ENCODE data around the gene ZNF816.
"Not testable (repeated sequence)": the region's sequence is repeated elsewhere in the genome, so short reads cannot be mapped to it uniquely, and the experiment has no call there.

ZNF816 gene

GRCh38 chr19:52997975-52998374 lies 35.3 kb upstream of the ZNF816 start:
- no peak for DNase-seq (ENCODE audit: low read depth, low spot score)
- Histone ChIP-seq H3K27ac (no peak overlapping the region), H3K9me3 (ENCODE audit: low read depth, low read length) (no peaks in the 10 kb centered on the region), H3K9ac (ENCODE audit: insufficient read length) (no peak overlapping the region), H3K36me3 (ENCODE audit: insufficient read depth, low read length) (no peaks in the 10 kb centered on the region), H3K4me3 (no peak overlapping the region)
- no peak for TF ChIP-seq EZH2 (IDR thresholded peaks at IDR 0.05)

- DNase-seq (ENCODE audit: low read depth, low spot score): no peak
- Histone ChIP-seq H3K36me3 (ENCODE audit: insufficient read depth, low read length) (no peaks in the 10 kb centered on the region), H3K9me3 (ENCODE audit: low read depth, low read length) (no peaks in the 10 kb centered on the region), H3K4me3 (no peak overlapping the region), H3K27ac (no peak overlapping the region), H3K9ac (ENCODE audit: insufficient read length) (no peak overlapping the region)
- TF ChIP-seq FOXP2 (optimal IDR thresholded peaks at IDR 0.05; ENCODE audit: control extremely low read depth, extremely low read length, insufficient read depth): no peak
- TF ChIP-seq EZH2 (IDR thresholded peaks at IDR 0.05): no peak
- no peak for TF ChIP-seq POLR2AphosphoS5 (IDR thresholded peaks at IDR 0.05; ENCODE audit: borderline replicate concordance, low read depth, low read length)
Measured at GRCh38 chr19:52995711-52996110, 33.0 kb upstream of the ZNF816 start.

DNA sequence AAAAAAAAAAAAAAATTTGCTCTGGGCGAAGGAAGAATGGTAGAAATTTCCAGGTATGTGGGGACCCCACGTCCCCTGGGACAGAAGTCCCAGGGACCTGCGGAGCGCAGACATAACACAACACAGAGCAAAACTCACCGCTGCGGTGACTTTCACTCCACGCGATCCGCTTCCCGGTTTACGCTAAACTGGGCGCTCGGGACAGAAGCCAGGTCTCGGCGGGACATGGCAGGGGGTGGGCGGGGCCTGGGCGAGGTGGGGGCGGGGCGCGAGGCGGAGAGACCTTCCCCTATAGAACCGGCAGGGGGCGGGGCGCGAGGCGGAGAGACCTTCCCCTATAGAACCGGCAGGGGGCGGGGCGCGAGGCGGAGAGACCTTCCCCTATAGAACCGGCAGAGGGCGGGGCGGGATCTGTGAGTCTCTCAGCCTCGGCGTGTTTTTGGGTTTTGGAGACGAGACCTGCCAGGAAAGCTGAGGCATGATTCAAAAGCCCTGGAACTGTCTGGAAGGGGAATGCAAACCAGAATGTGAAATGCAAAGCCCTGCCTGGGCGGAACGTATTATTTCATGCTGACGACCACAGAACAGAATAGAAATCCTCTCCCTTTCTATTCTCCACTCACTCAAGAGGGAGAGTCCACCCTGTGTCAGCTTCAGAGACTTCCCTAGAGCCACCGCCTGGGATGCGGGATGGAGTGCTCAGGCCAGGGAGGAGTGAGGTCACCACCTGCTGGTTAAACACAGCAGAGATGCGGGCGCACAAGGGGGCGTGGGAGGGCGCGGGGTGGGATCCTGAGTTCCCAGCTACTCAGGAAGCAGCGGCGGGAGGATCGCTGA lies 30.9 kb upstream of the ZNF816 start:
- DNase-seq (ENCODE audit: low read depth, low spot score): no peak
- no peak overlapping the region for H3K27ac ChIP-seq
- H3K9me3 ChIP-seq (ENCODE audit: low read depth, low read length): no peaks in the 10 kb centered on the region
- H3K9ac ChIP-seq (ENCODE audit: insufficient read length): no peak overlapping the region
- TF ChIP-seq EZH2 (IDR thresholded peaks at IDR 0.05) (no peak), POLR2AphosphoS5 (IDR thresholded peaks at IDR 0.05; ENCODE audit: borderline replicate concordance, low read depth, low read length) (no peak), FOXP2 (optimal IDR thresholded peaks at IDR 0.05; ENCODE audit: control extremely low read depth, extremely low read length, insufficient read depth) (no peak)
- no peaks in the 10 kb centered on the region for H3K36me3 ChIP-seq (ENCODE audit: insufficient read depth, low read length)
- H3K4me3 ChIP-seq: peak overlapping the region; percentile 28; the same call in 1 of the 2 replicates

GRCh38 chr19:52992109-52993004 lies 29.7 kb upstream of the ZNF816 start:
- no peak overlapping the region for H3K4me3 ChIP-seq
- no peak for DNase-seq (ENCODE audit: low read depth, low spot score)
- no peaks in the 10 kb centered on the region for H3K36me3 ChIP-seq (ENCODE audit: insufficient read depth, low read length)
- H3K9me3 ChIP-seq (ENCODE audit: low read depth, low read length): no peaks in the 10 kb centered on the region
- TF ChIP-seq FOXP2 (optimal IDR thresholded peaks at IDR 0.05; ENCODE audit: control extremely low read depth, extremely low read length, insufficient read depth): no peak
- no peak for TF ChIP-seq POLR2AphosphoS5 (IDR thresholded peaks at IDR 0.05; ENCODE audit: borderline replicate concordance, low read depth, low read length)
- no peak for TF ChIP-seq EZH2 (IDR thresholded peaks at IDR 0.05)
- no peak overlapping the region for H3K27ac ChIP-seq
- no peak overlapping the region for H3K9ac ChIP-seq (ENCODE audit: insufficient read length)

DNA sequence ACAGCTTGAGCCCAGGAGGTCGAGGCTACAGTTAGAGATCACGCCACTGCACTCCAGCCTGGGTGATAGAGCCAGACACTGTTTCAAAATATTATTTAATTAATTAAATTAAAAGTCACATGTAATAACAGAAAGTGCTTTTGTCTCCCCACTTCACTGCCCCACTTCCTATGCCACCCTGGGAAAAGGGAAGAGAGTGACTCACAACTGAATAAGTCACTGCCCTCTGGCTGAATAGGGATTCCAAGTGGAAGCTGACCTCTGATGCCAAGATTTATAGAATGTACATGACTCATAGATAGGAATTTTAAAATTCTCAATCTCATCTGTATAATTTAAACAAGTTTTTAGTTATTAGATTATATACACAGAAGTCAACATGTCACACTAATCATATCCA lies 28.8 kb upstream of the ZNF816 start:
- H3K4me3 ChIP-seq: no peak overlapping the region
- TF ChIP-seq FOXP2 (optimal IDR thresholded peaks at IDR 0.05; ENCODE audit: control extremely low read depth, extremely low read length, insufficient read depth): no peak
- no peak for TF ChIP-seq EZH2 (IDR thresholded peaks at IDR 0.05)
- TF ChIP-seq POLR2AphosphoS5 (IDR thresholded peaks at IDR 0.05; ENCODE audit: borderline replicate concordance, low read depth, low read length): no peak
- H3K9me3 ChIP-seq (ENCODE audit: low read depth, low read length): no peaks in the 10 kb centered on the region
- H3K36me3 ChIP-seq (ENCODE audit: insufficient read depth, low read length): no peaks in the 10 kb centered on the region
- no peak overlapping the region for H3K27ac ChIP-seq
- no peak for DNase-seq (ENCODE audit: low read depth, low spot score)
- H3K9ac ChIP-seq (ENCODE audit: insufficient read length): no peak overlapping the region

GRCh38 chr19:52990759-52991418 lies 28.2 kb upstream of the ZNF816 start:
- TF ChIP-seq POLR2AphosphoS5 (IDR thresholded peaks at IDR 0.05; ENCODE audit: borderline replicate concordance, low read depth, low read length) (no peak), FOXP2 (optimal IDR thresholded peaks at IDR 0.05; ENCODE audit: control extremely low read depth, extremely low read length, insufficient read depth) (no peak), EZH2 (IDR thresholded peaks at IDR 0.05) (no peak)
- H3K9me3 ChIP-seq (ENCODE audit: low read depth, low read length): no peaks in the 10 kb centered on the region
- no peak overlapping the region for H3K27ac ChIP-seq
- no peak overlapping the region for H3K4me3 ChIP-seq
- DNase-seq (ENCODE audit: low read depth, low spot score): no peak
- no peak overlapping the region for H3K9ac ChIP-seq (ENCODE audit: insufficient read length)
- no peaks in the 10 kb centered on the region for H3K36me3 ChIP-seq (ENCODE audit: insufficient read depth, low read length)

- Histone ChIP-seq H3K4me3 (no peak overlapping the region), H3K9me3 (ENCODE audit: low read depth, low read length) (no peaks in the 10 kb centered on the region), H3K9ac (ENCODE audit: insufficient read length) (no peak overlapping the region), H3K36me3 (ENCODE audit: insufficient read depth, low read length) (no peaks in the 10 kb centered on the region), H3K27ac (no peak overlapping the region)
- no peak for TF ChIP-seq POLR2AphosphoS5 (IDR thresholded peaks at IDR 0.05; ENCODE audit: borderline replicate concordance, low read depth, low read length)
- no peak for TF ChIP-seq FOXP2 (optimal IDR thresholded peaks at IDR 0.05; ENCODE audit: control extremely low read depth, extremely low read length, insufficient read depth)
- TF ChIP-seq EZH2 (IDR thresholded peaks at IDR 0.05): no peak
- DNase-seq (ENCODE audit: low read depth, low spot score): no peak
Measured at GRCh38 chr19:52988506-52988905, 25.8 kb upstream of the ZNF816 start.

GRCh38 chr19:52987221-52987620 lies 24.5 kb upstream of the ZNF816 start:
- Histone ChIP-seq H3K4me3 (no peak overlapping the region), H3K36me3 (ENCODE audit: insufficient read depth, low read length) (no peaks in the 10 kb centered on the region), H3K27ac (no peak overlapping the region), H3K9me3 (ENCODE audit: low read depth, low read length) (no peaks in the 10 kb centered on the region), H3K9ac (ENCODE audit: insufficient read length) (no peak overlapping the region)
- TF ChIP-seq FOXP2 (optimal IDR thresholded peaks at IDR 0.05; ENCODE audit: control extremely low read depth, extremely low read length, insufficient read depth) (no peak), EZH2 (IDR thresholded peaks at IDR 0.05) (no peak), POLR2AphosphoS5 (IDR thresholded peaks at IDR 0.05; ENCODE audit: borderline replicate concordance, low read depth, low read length) (no peak)
- DNase-seq (ENCODE audit: low read depth, low spot score): no peak

DNA sequence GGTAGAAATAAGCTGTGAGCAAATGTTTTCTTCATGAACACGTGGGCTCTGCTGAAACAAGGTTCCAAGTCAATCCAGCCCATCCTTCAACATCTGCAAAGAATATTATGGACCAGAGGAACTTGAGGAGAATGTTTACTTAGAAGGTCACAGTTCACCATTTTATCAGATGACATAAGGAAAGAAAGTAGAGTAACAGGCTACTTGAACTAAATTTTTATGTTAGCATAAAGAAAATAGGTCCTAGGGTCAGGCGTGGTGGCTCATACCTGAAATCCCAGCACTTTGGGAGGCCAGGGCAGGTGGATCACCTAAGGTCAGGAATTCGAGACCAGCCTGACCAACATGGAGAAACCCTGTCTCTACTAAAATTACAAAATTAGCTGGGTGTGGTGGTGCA lies 20.5 kb upstream of the ZNF816 start:
- not testable (repeated sequence) for DNase-seq (ENCODE audit: low read depth, low spot score); H3K4me3 ChIP-seq; H3K27ac ChIP-seq; H3K9me3 ChIP-seq (ENCODE audit: low read depth, low read length); H3K9ac ChIP-seq (ENCODE audit: insufficient read length); H3K36me3 ChIP-seq (ENCODE audit: insufficient read depth, low read length)
